GM12878 (cell line): ENCODE results near the gene SMIM14. TPM values are rescaled to one million over a fixed set of nuclear protein-coding genes. Genes with fewer than 3 reads are reported as not detected.
A peak's percentile ranks its signal among the peaks of the same experiment; 100 is the strongest.

Source experiments
- ATAC-seq: fragments of 200-7000 bp; cut with Tn5 transposase; 3 replicates; pipeline ENCODE4 v1.9.1; 2020; ENCODE audit warnings: mild to moderate bottlenecking, moderate library complexity
- Bru-seq: library from RNA; stranded (reverse); fragments of 400-500 nt; gene quantifications from one replicate; lab custom pipeline; 2021; lab: Mats Ljungman, UMichigan
- BruChase-seq, 2 experiments: library from RNA; stranded (reverse); fragments of 400-500 nt; gene quantifications; one replicate each; lab custom pipeline; 2021; lab: Mats Ljungman, UMichigan
- BruUV-seq: library from RNA; stranded (reverse); fragments of 400-500 nt; replicated peaks from 2 replicates; lab custom pipeline; 2021; lab: Mats Ljungman, UMichigan
- CTCF ChIA-PET: fragments of 300-600 bp; sonication (Branson Sonifier 250); formaldehyde crosslinking; extraction: SDS; loops from one replicate; lab custom pipeline; 2021; ENCODE audit warnings: inconsistent platforms; lab: Yijun Ruan, JAX
- POLR2A ChIA-PET: fragments of 350-600 bp; formaldehyde crosslinking; extraction: SDS; loops from one replicate; lab custom pipeline; 2021; ENCODE audit warnings: inconsistent platforms; lab: Charles Lee
- RAD21 ChIA-PET: fragments of 300-600 bp; sonication (Branson Sonifier 250); formaldehyde crosslinking; loops from one replicate; lab custom pipeline; 2023; ENCODE audit warnings: antibody characterized with exemption; ENCODE audit not compliant: unreplicated experiment; lab: Charles Lee
- SMC1A ChIA-PET: fragments of 300-600 bp; sonication (Branson Sonifier 250); formaldehyde crosslinking; loops from one replicate; lab custom pipeline; 2023; ENCODE audit not compliant: unreplicated experiment, uncharacterized antibody; lab: Charles Lee
- DNase-seq: peaks from one replicate; pipeline ENCODE4 v3.0.0-alpha.2; 2011; ENCODE audit warnings: low read depth, low spot score
- FAIRE-seq: peaks from 3 replicates; lab custom pipeline; 2011; peaks lifted over from hg19 to GRCh38; lab: Jason Lieb, UNC
- H2AFZ ChIP-seq: 2 replicates; pipeline ENCODE4 v1.6.0; 2011; ENCODE audit warnings: low read depth, low read length, control low read depth; ENCODE audit not compliant: control insufficient read depth
- H3K27ac ChIP-seq: 2 replicates; pipeline ENCODE4 v1.5.1; 2011; ENCODE audit warnings: control low read depth; ENCODE audit not compliant: control insufficient read depth, insufficient read depth
- H3K27me3 ChIP-seq, 2 experiments: replicated peaks in 1 of 2; 2 replicates each; pipeline versions ENCODE4 v1.6.0 to v1.6.1; 2011; ENCODE audit warnings: low read length in 1 of 2; ENCODE audit not compliant: control insufficient read depth in 2 of 2, insufficient read depth in 2 of 2
- H3K36me3 ChIP-seq, 2 experiments: 2 replicates each; pipeline ENCODE4 v1.5.1; 2011; ENCODE audit warnings: low read length in 1 of 2; ENCODE audit not compliant: control insufficient read depth in 2 of 2, insufficient read depth in 2 of 2
- H3K4me1 ChIP-seq: 2 replicates; pipeline ENCODE4 v1.6.1; 2011; ENCODE audit warnings: mild to moderate bottlenecking, low read length, moderate library complexity, mixed read lengths; ENCODE audit not compliant: control insufficient read depth, insufficient read depth
- H3K4me2 ChIP-seq: 2 replicates; pipeline ENCODE4 v1.6.0; 2011; ENCODE audit warnings: control low read depth; ENCODE audit not compliant: control insufficient read depth, insufficient read depth
- H3K4me3 ChIP-seq: fragments of 200-600 bp; sonication (generic); 2 replicates; pipeline ENCODE4 v1.5.1; 2016
- H3K79me2 ChIP-seq: 2 replicates; pipeline ENCODE4 v1.6.0; 2011; ENCODE audit warnings: low read length; ENCODE audit not compliant: control insufficient read depth, insufficient read depth
- H3K9ac ChIP-seq: 2 replicates; pipeline ENCODE4 v1.8.0; 2011; ENCODE audit warnings: low read length, control low read depth, mixed read lengths; ENCODE audit not compliant: control insufficient read depth, insufficient read depth
- H3K9me3 ChIP-seq: replicated peaks from 3 replicates; pipeline ENCODE4 v1.5.1; 2011; ENCODE audit warnings: mild to moderate bottlenecking, low read length; ENCODE audit not compliant: control insufficient read depth, insufficient read depth
- H4K20me1 ChIP-seq: 2 replicates; pipeline ENCODE4 v1.6.0; 2011; ENCODE audit not compliant: control insufficient read depth, insufficient read depth
- CTCF ChIP-seq, 3 experiments: IDR thresholded peaks in 2 of 3; conservative IDR thresholded peaks in 1 of 3; 2 replicates each; pipeline ENCODE4 v1.5.1; 2011; ENCODE audit warnings: low read depth in 3 of 3, low read length in 3 of 3, mild to moderate bottlenecking in 3 of 3, control low read depth in 2 of 3, moderate library complexity in 2 of 3, inconsistent platforms in 1 of 3, mixed read lengths in 1 of 3; ENCODE audit not compliant: control insufficient read depth in 2 of 3, insufficient read depth in 1 of 3; ENCODE audit errors: extremely low read depth in 1 of 3
- EP300 ChIP-seq, 2 experiments: fragments of 150-350 bp in 1 of 2; IDR thresholded peaks; 2 replicates each; pipeline ENCODE4 v1.6.1; 2011 to 2012; ENCODE audit warnings: low read depth in 2 of 2, low read length in 2 of 2, borderline replicate concordance in 1 of 2, improper control_type of control experiment in 1 of 2, inconsistent platforms in 1 of 2; ENCODE audit not compliant: control insufficient read depth in 1 of 2
- EZH2 ChIP-seq: IDR thresholded peaks from 2 replicates; pipeline ENCODE4 v1.6.1; 2012; ENCODE audit warnings: low read depth, mild to moderate bottlenecking, control low read depth, inconsistent platforms, low read length, borderline replicate concordance; ENCODE audit not compliant: control insufficient read depth
- MEF2B ChIP-seq: fragments of 450-650 bp; IDR thresholded peaks from 2 replicates; pipeline ENCODE4 v1.6.1; 2018; ENCODE audit warnings: mild to moderate bottlenecking, moderate library complexity; ENCODE audit not compliant: partially characterized antibody, poor library complexity, severe bottlenecking
- MYB ChIP-seq: fragments of 150-350 bp; IDR thresholded peaks from 2 replicates; pipeline ENCODE4 v1.6.1; 2014; ENCODE audit warnings: mild to moderate bottlenecking, low read depth, low read length, borderline replicate concordance
- RELA ChIP-seq: fragments of 450-650 bp; IDR thresholded peaks from 2 replicates; pipeline ENCODE4 v1.8.0; 2014; ENCODE audit warnings: borderline replicate concordance; ENCODE audit not compliant: partially characterized antibody
- TAF1 ChIP-seq: IDR thresholded peaks from 2 replicates; pipeline ENCODE4 v1.6.1; 2011; ENCODE audit warnings: mild to moderate bottlenecking, low read depth, low read length, borderline replicate concordance
- USF2 ChIP-seq: IDR thresholded peaks from 2 replicates; pipeline ENCODE4 v1.6.1; 2011; ENCODE audit warnings: low read depth, low read length, improper control_type of control experiment, borderline replicate concordance
- WGBS: methylation state at CpG from one replicate; pipeline ENCODE4 v1.1.6; 2016; ENCODE audit warnings: low lambda C conversion rate; ENCODE audit not compliant: insufficient replicate concordance, insufficient coverage; ENCODE audit errors: missing lambda C conversion rate; 5-methylcytosine and 5-hydroxymethylcytosine counted together
- in situ Hi-C: fragments of 300-500 bp; cut with MboI; formaldehyde crosslinking; loops from 9 replicates; pipeline ENCODE4 v1.14.3; 2018; ENCODE audit warnings: mixed read lengths
- intact Hi-C: fragments of 100-400 bp; cut with micrococcal nuclease; formaldehyde crosslinking; loops from one replicate; pipeline ENCODE4 v1.14.2; 2022; ENCODE audit not compliant: unreplicated experiment
- long read RNA-seq, 2 experiments: library from polyadenylated mRNA; unstranded; transcript quantifications; one replicate each; pipeline ENCODE4 v2.0.0, GENCODE V29; 2019 to 2020
- polyA minus RNA-seq, 3 experiments: library from RNA; depleted of rRNA, polyadenylated mRNA; stranded (reverse); fragments of >200 nt; gene quantifications; 2 replicates each; pipeline ENCODE4 v1.2.3, GENCODE V29; 2011
- polyA plus RNA-seq, 11 experiments: library from polyadenylated mRNA; depleted of rRNA in 4 of 11; unstranded in 6 of 11; stranded (reverse) in 5 of 11; fragments of >200 nt; fragmentation: Nextera tagmentation in 4 of 11; fragmentation: Illumina TruSeq in 1 of 11; extraction: Ambion mirVana in 4 of 11; extraction: Trizol in 1 of 11; gene quantifications; 1 replicate in 1 of 11; 2 replicates in 10 of 11; pipeline versions ENCODE4 v1.2.1 to v1.2.3, GENCODE V29; 2011 to 2016; ENCODE audit warnings: inconsistent platforms in 2 of 11, missing spikeins in 2 of 11, low read depth in 1 of 11
- total RNA-seq, 4 experiments: library from RNA; depleted of rRNA in 3 of 4; stranded (reverse); fragments of >200 nt in 3 of 4; fragmentation: Illumina TruSeq in 1 of 4; extraction: Trizol in 1 of 4; gene quantifications; 2 replicates each; pipeline versions ENCODE4 v1.2.1 to v1.2.3, GENCODE V29; 2013 to 2021
- TF ChIP-seq, protein P1 (sequence below): fragments of 450-650 bp; IDR thresholded peaks from 2 replicates; pipeline ENCODE4 v1.6.1; 2016; ENCODE audit warnings: mild to moderate bottlenecking

Gene SMIM14
- 18.3 and 21.1 TPM in 2 replicates for total RNA-seq (2013; cell fraction: nucleolus; rRNA removed)
- total RNA-seq (2014; rRNA removed) (125 and 226 TPM in 2 replicates), total RNA-seq (2014; rRNA removed; fragmentation: Illumina TruSeq; extraction: Trizol) (184 and 186 TPM in 2 replicates), total RNA-seq (2021) (182 and 190 TPM in 2 replicates), polyA plus RNA-seq (2011; rRNA removed) (475 and 622 TPM in 2 replicates), polyA plus RNA-seq (2014; fragmentation: Illumina TruSeq; extraction: Trizol) (208 and 257 TPM in 2 replicates), polyA plus RNA-seq (2014; fragmentation: Nextera tagmentation; extraction: Ambion mirVana) (100 to 1,000 TPM; 585 to 671 TPM), polyA plus RNA-seq (2014; rRNA removed) (92.3 and 161 TPM in 2 replicates), polyA plus RNA-seq (2016; fragmentation: Nextera tagmentation; extraction: Ambion mirVana) (100 to 1,000 TPM; 144 to 173 TPM), polyA minus RNA-seq (2011; rRNA and poly(A)+ RNA removed) (420 and 536 TPM in 2 replicates), Bru-seq, nascent RNA (percentile 78 among the genes with signal in this experiment), BruChase-seq, experiment 1, labeled RNA remaining after a 6-hour chase (percentile 84 among the genes with signal in this experiment), BruChase-seq, experiment 2, labeled RNA remaining after a 2-hour chase (percentile 74 among the genes with signal in this experiment)
- polyA plus RNA-seq (2011; ENCODE audit: low read depth): 31.2 TPM
- 192 and 213 TPM in 2 replicates for polyA plus RNA-seq (2011; cell fraction: cytosol; rRNA removed)
- 94.6 and 109 TPM in 2 replicates for polyA plus RNA-seq (2011; cell fraction: nucleus; rRNA removed)
- polyA plus RNA-seq (2012): 72.3 and 88.3 TPM in 2 replicates
- polyA minus RNA-seq (2011; cell fraction: cytosol; rRNA and poly(A)+ RNA removed): 87.4 and 119 TPM in 2 replicates
- polyA minus RNA-seq (2011; cell fraction: nucleus; rRNA and poly(A)+ RNA removed): 10.2 and 13.1 TPM in 2 replicates
- long read RNA-seq, experiment 1, full-length matches to known transcripts: 27 of 186 reads
- long read RNA-seq, experiment 1, partial matches to known transcripts: 2 of 186 reads
- long read RNA-seq, experiment 1, other reads (novel, unspliced or antisense): 157 of 186 reads
- long read RNA-seq, experiment 2, full-length matches to known transcripts: 159 of 1,631 reads
- long read RNA-seq, experiment 2, partial matches to known transcripts: 1,225 of 1,631 reads
- long read RNA-seq, experiment 2, other reads (novel, unspliced or antisense): 247 of 1,631 reads

GRCh38 chr4:39638354-39639239, at the start of gene SMIM14:
Gene SMIM14, minus strand, starts transcription at chr4:39638865. Its CDS starts 33,720 bp downstream, at chr4:39605145.
- Histone ChIP-seq H4K20me1 (no peaks in the 10 kb centered on the region), H3K9ac (peak within 1 kb of the TSS; percentile 57), H3K36me3 (no peaks in the 10 kb centered on the region), H2AFZ (peak within 1 kb of the TSS; percentile 73), H3K4me1 (peaks cover 5% of the 10 kb centered on the region; the same call in 1 of the 2 replicates), H3K9me3 (no peaks in the 10 kb centered on the region), H3K27me3 (no peaks in the 10 kb centered on the region), H3K79me2 (peaks cover 17% of the 10 kb centered on the region), H3K4me3 (peak within 1 kb of the TSS; percentile 75), H3K27ac (peak within 1 kb of the TSS; percentile 43), H3K4me2 (peak within 1 kb of the TSS; percentile 71)
- DNase-seq: no peak
- in situ Hi-C loops: loop anchor here (10.0 kb wide), 1 partner anchor 566 kb away; no protein-coding TSS in a partner anchor
- FAIRE-seq: peak; percentile 87
- no TSS peak for BruUV-seq
- RAD21 ChIA-PET: interaction anchor here (0.7 to 13.2 kb wide), 18 partner anchors 9 to 856 kb away, joined by 3 to 217 read pairs (median 4); partner anchors contain the start of genes N4BP2, TLR10, UBE2K and UGDH
- CTCF ChIA-PET: interaction anchor here (0.7 to 2.2 kb wide), 13 partner anchors 9 to 679 kb away, joined by 3 to 9 read pairs (median 5); no protein-coding TSS in a partner anchor
- ATAC-seq: peak; percentile 82
- intact Hi-C loops: loop anchor here (2.0 to 5.0 kb wide), 5 partner anchors 30 to 339 kb away; partner anchors contain the start of genes PDS5A and UGDH
- POLR2A ChIA-PET: interaction anchor here (0.6 to 10.7 kb wide), 12 partner anchors 8 to 1027 kb away, joined by 3 to 129 read pairs (median 5); partner anchors contain the start of gene UGDH
- SMC1A ChIA-PET: interaction anchor here (0.8 to 9.7 kb wide), 19 partner anchors 9 to 333 kb away, joined by 3 to 109 read pairs (median 5); partner anchors contain the start of gene UGDH
- under 1% methylated on average over 74 of the region's 75 CpGs for WGBS
- TF ChIP-seq TAF1 (peak; percentile 77), MEF2B (no peak), CTCF (IDR thresholded peaks at IDR 0.05 in 2 of 3, conservative IDR thresholded peaks at IDR 0.05 in 1 of 3; ENCODE audit: control insufficient read depth in 2 of 3, extremely low read depth in 1 of 3, insufficient read depth in 1 of 3, low read depth in 3 of 3, low read length in 3 of 3) (no peak), USF2 (no peak), EP300 (IDR thresholded peaks at IDR 0.05; ENCODE audit: borderline replicate concordance in 1 of 2, control insufficient read depth in 1 of 2, low read depth in 2 of 2, low read length in 2 of 2) (peak; percentile 34 to 50; a peak in 1 of 4 replicates), MYB (no peak), RELA (no peak), EZH2 (no peak)
- TF ChIP-seq, protein P1, sequence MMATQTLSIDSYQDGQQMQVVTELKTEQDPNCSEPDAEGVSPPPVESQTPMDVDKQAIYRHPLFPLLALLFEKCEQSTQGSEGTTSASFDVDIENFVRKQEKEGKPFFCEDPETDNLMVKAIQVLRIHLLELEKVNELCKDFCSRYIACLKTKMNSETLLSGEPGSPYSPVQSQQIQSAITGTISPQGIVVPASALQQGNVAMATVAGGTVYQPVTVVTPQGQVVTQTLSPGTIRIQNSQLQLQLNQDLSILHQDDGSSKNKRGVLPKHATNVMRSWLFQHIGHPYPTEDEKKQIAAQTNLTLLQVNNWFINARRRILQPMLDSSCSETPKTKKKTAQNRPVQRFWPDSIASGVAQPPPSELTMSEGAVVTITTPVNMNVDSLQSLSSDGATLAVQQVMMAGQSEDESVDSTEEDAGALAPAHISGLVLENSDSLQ: peak; percentile 62; the same call in 1 of the 2 replicates
